AG09319 (cell line): Measurements from ENCODE around the gene ZDHHC9.

Experiments used
- DNase-seq: peaks from one replicate; pipeline ENCODE4 v3.0.0-alpha.2; 2010; ENCODE audit warnings: low read depth; ENCODE audit errors: extremely low read depth
- TF ChIP-seq, protein P1 (sequence below): IDR thresholded peaks from 2 replicates; pipeline ENCODE4 v1.5.1; 2011; ENCODE audit warnings: low read depth, mild to moderate bottlenecking, inconsistent platforms, low read length, moderate library complexity

ZDHHC9 gene

DNA sequence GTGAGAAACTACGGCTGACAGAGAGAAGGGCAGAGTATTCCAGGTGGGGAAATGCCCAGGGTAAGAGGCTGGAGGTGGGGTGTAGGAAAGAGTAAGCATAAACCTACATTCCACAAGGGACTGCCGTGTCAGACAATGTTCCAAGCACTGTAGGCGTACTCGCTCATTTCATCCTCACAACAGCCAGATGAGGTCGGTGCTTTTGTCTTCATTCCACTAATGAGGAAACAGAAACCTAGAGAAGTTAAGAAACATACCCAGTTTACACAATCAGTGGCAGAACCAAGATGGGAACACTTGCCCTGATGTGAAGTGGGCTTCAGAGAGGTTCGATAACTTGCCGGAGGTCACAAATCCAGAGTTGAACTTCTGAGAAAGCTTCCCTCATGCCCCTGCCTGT is 59.3 kb downstream of the ZDHHC9 start:
- TF ChIP-seq, protein P1, sequence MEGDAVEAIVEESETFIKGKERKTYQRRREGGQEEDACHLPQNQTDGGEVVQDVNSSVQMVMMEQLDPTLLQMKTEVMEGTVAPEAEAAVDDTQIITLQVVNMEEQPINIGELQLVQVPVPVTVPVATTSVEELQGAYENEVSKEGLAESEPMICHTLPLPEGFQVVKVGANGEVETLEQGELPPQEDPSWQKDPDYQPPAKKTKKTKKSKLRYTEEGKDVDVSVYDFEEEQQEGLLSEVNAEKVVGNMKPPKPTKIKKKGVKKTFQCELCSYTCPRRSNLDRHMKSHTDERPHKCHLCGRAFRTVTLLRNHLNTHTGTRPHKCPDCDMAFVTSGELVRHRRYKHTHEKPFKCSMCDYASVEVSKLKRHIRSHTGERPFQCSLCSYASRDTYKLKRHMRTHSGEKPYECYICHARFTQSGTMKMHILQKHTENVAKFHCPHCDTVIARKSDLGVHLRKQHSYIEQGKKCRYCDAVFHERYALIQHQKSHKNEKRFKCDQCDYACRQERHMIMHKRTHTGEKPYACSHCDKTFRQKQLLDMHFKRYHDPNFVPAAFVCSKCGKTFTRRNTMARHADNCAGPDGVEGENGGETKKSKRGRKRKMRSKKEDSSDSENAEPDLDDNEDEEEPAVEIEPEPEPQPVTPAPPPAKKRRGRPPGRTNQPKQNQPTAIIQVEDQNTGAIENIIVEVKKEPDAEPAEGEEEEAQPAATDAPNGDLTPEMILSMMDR, result no peak
- DNase-seq, result no peak

DNA sequence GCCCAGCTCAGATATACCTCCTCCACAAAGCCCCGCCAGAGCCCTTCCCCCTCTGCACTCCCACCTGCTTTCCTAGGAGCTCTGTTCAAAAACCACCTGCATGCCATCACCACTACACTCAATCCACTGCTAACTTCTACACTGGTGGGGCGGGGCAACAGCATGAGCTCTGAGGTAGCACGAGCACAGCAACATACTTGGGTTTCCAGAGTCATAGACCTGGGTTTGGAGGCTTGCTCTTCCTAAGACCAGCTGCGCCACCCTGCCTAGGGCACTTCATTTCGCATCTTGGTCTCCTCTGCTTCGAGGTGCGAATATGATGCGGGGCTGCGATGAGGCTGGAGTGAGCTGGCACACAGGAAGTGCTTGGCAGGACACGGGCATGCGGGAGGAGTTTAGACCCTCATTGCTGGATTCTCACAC is 60.4 kb downstream of the ZDHHC9 start:
- TF ChIP-seq, protein P1, result no peak
- DNase-seq, result no peak

- DNase-seq, result no peak
- TF ChIP-seq, protein P1, result no peak
These were observed 61.0 kb downstream of the ZDHHC9 start for GRCh38 chrX:129782706-129783105.

- TF ChIP-seq, protein P1, result no peak
- DNase-seq, result no peak
These were observed 61.8 kb downstream of the ZDHHC9 start for GRCh38 chrX:129781680-129782495.

- no peak for DNase-seq
- TF ChIP-seq, protein P1, result no peak
These were observed 62.5 kb downstream of the ZDHHC9 start for GRCh38 chrX:129781134-129781672.

- TF ChIP-seq, protein P1, result no peak
These were observed 63.1 kb downstream of the ZDHHC9 start for GRCh38 chrX:129780441-129781105.

DNA sequence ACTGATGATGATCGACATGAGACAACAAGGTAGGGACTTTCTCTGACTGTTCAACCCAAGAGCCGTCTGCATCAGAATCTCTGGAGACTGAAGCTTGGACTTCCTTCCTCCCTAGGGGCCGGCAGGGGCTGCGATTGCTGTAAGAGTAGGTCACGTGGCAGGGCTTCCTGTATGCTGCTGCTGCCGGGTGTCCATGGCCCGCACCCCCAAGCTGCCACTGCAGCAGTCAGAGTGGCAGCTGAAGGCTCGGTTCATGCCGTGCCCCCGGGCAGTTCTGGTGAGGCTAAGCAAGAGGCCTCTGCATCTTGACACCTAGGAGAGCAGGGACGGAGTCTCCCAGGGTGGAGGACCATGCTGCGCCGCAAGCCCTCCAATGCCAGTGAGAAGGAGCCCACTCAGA is 63.9 kb downstream of the ZDHHC9 start, which contains the start of gene SASH3:
TSS of gene SASH3 (plus strand) at position 203 of the 400 bp plus-strand sequence. CDS start at position 352, 149 bp downstream.
- no peak for DNase-seq
- TF ChIP-seq, protein P1, result no peak

More at GRCh38 chrX:129780441-129781105, 63.1 kb downstream of the ZDHHC9 start:
- no peak for DNase-seq
